ENCODE data around the gene PDIA2. TPM values are rescaled to one million over a fixed set of nuclear protein-coding genes. Genes with fewer than 3 reads are reported as not detected.
A peak's percentile ranks its signal among the peaks of the same experiment; 100 is the strongest.
"Not testable (repeated sequence)": the region's sequence is repeated elsewhere in the genome, so short reads cannot be mapped to it uniquely, and the experiment has no call there.

Gene PDIA2
- total RNA-seq, 1 donor from 2014 or later = not detected

DNA sequence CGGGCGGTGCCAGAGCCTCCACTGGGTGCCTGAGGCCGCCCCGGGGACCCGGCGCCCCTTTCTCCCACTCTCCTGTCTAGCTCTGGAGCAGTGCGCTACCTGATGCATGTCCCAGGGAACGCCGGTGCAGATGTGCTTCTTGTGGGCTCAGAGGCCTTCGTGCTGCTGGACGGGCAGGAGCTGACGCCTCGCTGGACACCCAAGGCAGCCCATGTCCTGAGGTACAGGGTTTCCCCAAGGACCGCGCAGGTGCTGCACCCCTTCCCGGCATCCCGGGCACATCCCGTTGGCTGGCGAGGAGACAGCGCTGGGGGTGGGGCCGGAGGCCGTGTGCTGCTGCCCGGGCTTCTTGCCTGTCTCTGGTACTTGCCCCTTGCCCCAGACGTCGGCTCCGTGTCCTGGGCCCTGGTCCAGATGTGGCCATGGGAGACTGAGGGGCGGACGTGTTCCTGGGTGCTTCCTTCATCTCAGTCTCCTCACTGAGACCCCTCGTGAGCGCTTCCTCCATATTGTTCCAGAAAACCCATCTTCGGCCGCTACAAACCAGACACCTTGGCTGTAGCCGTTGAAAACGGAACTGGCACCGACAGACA, 19.7 kb upstream of the PDIA2 start:
- DNase-seq (ENCODE audit: low spot score) = no peak

DNA sequence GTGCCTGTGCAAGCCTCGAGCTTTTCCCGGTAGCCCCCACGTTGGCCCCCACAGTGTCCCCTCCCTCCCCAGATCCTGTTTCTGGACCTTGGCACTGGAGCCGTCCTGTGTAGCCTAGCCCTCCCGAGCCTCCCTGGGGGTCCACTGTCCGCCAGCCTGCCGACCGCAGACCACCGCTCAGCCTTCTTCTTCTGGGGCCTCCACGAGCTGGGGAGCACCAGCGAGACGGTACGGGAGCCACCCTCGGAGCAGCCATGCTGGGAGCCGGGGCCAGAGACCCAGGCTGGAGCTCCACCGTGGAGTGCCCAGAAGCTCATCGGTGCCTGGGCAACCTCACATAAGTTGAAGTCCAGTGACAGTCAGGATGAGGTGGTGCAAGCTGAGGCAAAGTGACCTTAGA, 19.0 kb upstream of the PDIA2 start:
- no peak for DNase-seq (ENCODE audit: low spot score)

DNA sequence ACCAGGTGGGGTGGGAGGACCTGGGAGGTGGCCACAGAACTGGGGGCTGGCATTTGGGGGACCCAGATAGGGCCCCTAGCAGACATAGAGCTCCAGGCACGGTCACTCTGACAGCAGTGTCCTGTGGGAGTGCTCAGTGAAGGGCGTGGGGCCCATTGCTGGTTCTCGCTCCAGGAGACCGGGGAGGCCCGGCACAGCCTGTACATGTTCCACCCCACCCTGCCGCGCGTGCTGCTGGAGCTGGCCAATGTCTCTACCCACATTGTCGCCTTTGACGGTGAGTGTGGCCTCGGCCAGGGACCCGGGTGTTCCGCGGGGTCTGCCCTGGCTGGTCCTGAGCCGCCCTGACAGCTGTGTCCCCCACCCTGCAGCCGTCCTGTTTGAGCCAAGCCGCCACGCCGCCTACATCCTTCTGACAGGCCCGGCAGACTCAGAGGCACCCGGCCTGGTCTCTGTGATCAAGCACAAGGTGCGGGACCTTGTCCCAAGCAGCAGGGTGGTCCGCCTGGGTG, 18.5 kb upstream of the PDIA2 start:
- DNase-seq (ENCODE audit: low spot score) = no peak

DNA sequence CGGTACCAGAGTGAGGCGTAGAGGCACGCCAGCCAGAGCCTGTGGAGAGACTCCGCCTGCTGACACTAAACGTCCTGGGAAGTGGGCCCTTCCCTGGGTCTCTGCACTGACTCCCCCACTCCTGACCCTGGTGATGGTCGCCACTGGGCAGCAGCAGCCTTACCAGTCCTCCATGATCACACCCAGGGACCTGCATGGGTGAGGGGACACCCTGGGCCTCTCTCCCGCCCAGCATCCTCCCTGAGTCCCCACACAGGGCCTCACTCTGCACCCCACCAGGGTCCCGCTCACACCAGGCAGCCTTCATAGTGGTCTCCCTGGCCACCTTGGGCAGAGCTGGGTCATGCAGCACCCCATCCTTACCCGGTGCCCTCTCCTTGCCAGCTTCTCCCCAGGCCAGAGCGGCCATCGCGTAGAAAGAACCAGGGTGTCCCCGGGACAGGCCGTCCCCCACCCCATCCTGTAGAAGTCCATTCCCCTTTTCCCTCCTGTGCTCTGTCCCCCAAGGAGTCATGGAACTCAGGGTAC, 17.9 kb upstream of the PDIA2 start:
- no peak for DNase-seq (ENCODE audit: low spot score)

DNA sequence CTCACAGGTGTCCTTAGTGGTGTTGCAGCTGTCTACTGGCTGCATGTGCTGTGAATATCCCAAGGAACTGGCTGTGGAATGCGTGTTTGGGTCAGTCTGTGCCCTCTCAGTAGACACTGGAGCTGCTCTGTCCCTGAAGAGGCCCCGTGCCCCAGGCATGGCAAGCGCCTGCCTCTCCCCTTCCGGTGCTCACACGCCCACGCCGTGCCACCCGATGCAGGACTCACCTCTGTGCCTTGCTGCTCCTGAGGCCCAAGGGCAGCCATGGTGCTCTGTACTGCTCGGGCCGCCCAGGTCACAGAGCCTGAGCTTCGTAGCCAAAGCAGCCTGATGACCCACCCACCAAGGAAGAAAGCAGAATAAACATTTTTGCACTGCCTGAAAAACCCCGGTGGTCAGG, 17.3 kb upstream of the PDIA2 start:
- DNase-seq (ENCODE audit: low spot score) = no peak

DNA sequence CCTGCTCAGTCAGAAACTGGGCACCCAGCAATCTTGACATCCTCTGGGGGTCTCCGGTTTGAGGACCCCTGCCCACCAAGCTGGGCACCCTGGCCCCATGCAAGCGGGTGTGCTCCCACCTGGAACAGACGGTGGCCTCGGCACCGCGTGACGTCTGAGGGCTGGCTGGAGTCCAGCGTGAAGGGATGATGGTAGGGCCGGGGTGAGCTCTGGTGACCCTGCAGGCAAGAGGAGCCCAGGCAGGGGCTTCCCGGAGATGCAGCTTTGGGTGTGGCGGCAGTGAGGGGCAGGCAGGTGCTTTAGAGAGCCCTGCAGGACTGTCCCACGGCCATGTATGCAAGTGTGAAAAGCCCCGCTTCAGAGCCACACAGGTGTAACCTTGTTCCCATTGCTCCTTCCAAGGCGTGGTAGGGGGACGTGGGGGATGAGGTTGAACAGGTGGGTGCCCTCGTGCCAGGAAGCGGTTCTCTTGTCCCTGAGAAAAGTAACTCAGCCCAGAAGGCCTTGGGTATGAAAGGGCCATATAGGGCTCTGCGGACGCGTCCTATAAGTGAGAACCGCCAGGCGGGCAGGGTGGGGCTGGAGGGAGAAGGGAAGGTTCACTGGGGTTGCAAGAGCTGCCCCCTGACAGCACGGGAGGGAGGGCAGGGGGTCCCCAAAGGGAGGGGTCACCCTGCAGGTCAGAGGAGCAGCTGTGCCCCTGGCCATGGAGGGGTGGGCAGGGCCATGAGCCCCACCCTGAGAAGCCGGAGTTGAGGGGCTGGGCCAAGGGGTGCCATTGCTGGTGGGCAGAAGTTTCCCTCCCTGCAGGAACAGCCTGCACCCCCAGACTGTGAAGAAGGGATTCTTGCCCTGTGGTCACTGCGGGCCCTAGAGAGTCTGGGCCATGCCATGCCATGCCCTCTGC, 16.5 kb upstream of the PDIA2 start:
- no peak for DNase-seq (ENCODE audit: low spot score)

DNA sequence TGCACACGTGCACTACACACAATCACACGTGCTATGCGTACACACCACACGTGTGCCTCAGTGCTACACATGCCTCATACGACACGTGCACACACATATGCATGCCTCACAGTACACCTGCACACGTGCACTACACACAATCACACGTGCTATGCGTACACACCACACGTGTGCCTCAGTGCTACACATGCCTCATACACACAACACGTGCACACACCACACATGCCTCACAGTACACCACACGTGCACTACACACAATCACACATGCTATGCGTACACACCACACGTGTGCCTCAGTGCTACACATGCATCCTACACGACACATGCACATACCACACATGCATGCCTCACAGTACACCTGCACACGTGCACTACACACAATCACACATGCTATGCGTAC, 15.4 kb upstream of the PDIA2 start:
- DNase-seq (ENCODE audit: low spot score) = not testable (repeated sequence)

DNA sequence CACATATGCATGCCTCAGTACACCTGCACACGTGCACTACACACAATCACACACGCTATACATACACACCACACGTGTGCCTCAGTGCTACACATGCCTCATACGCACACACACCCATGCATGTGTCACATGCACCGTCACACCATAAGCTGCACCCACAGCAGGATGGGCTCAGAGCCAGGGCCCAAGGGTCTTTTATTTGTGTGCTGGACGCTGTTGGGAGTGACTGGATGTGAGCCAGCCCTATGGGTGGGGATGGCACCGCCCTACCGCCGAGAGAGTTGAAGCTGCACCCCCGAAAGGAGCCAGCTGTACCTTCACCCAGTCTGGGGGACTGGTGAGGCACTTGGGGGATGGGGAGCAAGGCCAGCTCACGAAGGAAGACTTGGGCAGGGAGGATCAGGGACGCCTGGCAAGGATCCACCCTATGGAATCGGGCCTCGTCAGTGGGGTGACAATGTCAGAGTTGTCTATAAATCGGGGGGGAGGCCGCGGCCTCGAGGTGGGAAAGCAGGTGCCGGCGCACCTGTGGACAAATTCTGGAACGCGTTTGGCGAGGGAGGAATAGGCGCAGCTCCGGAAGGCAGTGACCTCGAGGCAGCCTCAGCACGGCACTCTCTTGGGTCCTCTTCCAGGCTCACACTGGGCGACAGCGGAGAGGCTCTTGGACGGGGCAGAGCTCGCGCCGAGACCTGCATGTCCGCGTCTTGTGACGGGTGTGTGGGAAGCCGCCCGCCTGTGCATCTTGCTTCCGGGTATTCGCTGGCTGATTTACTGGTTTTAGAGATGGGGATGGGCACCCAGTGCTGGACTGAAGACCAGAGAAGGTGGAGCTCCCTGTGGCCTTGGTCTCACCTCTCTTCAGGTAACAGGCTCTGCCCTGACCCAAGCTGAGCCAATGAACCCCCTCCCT, 14.6 kb upstream of the PDIA2 start:
- no peak for DNase-seq (ENCODE audit: low spot score)

DNA sequence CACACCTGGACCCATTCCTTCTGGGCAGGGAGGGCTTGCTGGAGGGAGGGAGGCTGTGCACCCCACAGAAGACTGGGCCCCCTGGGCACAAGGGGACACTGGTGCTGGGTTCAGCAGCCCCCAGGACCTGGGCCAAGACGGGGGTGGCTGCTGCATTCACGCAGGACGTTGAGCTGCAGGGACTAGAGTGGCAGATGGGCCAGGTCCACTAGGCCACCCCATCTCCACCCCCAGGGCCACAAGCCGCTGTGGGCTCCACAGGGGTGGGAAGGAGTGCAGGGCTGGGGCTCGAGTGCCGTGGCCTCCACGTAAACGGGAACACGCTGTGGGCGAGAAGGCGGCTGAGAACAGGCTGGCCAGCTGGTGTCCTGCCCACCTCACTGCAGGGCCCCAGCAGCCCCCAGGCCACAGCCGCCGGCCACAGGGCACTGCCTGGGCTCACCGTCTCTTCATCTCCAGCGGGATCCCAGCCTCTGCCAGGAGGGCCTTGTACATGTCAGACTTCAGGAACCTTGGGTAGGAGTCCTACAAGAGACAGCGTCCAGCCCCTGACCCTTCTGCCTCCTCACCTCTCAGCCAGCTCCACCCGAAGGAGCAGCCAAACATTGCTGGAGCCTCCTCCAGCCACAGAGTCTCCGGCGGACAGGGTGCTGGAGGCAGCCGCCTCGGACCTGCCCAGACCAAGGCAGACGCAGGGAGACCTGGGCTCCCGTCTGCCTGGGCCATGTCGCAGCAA, 13.7 kb upstream of the PDIA2 start:
- DNase-seq (ENCODE audit: low spot score) = no peak

DNA sequence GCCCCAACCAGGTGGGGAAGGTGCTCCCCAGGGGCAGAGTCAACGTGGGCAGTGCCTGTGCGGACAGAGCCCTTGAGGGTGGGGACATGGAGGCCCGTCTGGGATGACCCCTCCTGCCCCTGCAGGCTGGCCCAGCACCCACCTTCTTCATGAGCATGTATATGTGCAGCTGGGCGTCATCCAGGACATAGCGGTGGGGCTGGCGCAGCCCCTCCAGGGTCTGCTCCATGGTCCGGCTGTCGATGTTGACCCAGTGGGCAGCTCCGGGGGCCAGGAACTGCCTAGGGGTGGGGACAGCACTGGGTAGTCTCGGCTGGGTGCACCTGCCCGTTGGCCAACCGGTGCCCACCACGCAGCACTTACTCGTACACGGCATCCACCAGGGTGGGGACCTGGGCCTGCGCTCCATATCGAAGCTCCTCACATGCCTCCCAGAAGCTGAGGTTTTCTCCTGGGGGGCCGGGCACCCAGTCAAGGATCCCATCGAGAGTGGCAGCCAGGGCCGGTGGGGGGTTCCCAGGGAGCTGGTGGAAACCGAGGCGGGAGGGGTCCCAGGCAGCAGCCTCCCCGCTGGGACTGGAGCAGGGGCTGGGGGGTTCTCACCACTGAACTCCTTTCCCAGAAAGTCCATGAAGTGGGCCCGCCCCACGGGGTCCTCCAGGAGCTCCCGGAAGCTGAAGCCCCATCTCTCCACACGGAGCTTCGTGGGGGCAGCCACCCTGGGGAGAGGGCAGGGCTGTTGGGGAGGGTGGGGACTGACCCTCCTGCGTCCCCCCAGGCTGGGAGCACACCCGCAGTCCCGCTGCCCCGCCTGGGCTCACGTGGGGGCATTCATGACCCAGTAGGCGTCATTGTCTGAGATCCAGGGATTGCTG, 12.3 kb upstream of the PDIA2 start:
- no peak for DNase-seq (ENCODE audit: low spot score)

DNA sequence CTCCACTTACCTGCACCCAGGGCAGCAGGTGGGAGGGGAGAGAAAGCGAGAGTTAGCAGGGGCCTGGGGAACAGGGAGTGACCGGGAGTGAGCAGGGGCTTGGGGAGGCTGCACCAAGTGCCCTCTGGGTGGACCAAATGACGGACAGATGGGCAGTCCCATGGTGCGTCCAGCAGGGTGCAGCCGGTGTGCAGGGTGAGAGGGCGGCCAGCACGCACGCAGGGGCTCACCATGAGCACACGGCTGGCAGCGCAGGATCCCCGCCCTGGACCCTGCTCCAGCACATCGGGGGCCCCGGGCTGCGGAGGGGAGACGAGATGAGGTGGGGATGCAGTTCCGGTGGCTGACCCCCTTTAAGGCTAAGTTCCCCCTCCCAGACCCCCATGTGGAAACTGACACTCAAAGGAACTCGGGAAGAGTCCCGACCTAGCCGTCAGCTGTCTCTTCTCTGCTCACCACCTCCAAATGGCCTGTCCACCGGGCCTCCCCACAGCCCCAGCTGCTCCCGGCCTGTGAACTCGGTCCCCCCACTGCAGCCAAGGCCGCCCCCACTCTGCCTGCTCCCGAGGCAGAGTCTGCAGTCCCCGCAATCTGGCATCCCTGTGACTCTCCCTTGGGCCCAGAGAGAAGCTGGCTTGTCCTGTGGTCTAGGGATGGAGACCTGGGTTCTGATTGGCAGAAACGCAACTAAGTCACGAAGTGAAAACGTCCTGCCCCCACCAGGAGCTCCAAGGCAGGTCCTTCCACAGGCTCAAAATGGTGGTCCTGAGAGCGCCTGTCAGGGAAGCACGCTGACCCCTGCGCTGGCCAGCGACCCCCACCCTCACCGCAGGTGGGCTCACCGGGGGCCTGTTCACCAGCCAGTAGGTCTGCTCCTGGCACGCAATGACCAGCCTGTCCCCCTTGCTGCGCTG, 10.1 kb upstream of the PDIA2 start:
- DNase-seq (ENCODE audit: low spot score) = no peak

DNA sequence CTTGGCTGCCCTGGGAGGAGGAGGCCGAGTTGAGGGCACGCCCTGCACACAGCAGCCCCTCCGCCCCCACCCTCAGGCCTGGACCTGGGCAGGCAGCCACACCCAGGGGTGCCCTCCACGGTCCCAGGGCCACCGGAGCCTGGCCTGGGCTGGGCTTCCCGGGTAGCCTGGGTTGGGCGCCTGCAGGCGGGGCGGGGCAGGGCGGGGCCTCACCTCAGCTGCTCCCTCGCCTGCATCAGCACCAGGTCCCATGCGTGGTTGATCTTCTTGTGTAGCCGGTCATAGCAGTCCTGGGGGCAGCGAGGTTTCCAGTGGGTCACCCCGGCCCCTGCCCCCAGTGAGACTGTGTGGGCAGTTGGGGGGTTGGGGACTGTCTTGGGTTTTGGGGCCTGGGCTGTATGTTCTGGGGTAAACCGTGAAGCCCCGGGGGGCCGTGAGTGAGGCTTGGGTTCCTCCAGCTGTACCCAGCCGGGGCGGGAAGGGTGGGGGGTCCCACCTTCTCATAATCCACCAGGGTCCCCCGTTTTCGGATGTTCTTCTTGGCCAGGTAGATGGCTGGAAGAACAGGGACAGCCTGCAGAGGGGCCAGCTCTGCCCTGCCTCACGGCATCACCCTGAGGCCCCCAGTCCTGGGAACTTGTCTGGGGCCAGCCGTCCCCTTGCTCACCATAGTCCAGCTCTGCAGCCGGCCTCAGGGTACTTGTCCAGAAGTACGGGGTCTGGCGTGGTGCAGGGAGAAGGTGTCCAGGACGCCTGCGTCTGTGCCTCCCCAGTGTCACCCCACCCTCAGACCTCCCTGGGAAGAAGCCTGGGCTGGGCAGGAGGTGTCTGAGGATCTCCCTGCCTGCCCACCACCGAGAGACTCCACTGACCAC, 9.2 kb upstream of the PDIA2 start:
- DNase-seq (ENCODE audit: low spot score) = no peak

DNA sequence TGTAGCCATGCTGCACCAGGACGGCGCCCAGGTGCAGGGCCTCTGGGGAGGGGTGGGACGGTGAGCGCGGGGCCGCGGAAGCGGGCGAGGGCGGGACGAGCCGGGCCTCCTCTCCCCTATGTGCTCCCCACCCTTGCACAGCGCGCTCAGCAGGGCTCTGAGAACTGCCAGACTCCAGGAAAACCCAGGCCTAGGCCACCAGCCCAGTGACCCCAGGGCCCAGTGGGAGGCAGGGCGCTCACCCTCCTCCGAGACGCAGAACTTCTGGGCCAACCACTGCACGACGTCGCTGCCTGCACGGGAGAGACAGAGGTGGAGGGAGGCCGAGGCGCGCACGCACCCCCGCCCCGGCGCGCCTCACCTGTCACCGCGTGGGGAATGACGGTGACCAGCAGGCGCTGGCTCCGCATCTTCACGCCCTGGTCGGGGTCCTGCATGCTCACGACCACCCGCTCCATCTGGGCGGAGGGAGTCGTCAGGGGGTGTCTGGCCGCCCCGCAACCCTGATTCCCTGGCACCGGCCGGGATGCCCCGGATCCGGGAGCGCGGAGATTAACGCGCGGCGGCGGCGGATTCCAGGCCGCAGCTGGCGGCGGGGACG, 7.8 kb upstream of the PDIA2 start:
- no peak for DNase-seq (ENCODE audit: low spot score)

DNA sequence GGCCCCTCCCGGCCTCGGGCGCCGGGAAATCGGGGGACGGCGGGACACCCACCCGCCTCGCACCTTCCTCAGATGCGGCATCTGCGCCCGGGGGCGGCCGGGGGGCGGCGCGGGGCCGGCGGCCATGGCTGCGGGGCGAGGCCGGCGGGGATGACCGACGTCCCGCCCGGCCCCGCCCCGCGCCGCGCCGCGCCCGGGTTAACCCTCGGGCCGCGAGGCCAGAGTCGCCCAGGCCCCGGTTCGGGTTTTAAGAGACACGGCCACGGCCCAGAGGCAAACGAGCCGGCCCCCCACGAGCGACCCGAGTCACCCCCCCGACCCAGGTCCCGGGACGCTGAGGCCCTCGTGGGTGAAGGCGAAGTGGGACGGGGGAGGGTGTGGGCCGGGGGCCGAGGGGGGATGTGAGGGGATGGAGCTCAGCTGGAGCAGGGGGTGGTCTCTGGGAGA, 7.2 kb upstream of the PDIA2 start, which contains the start of gene RGS11:
RGS11 (minus strand) TSS at position 159 of the 447 bp plus-strand sequence; CDS start at position 126, 33 bp downstream.
- DNase-seq (ENCODE audit: low spot score) = no peak

DNA sequence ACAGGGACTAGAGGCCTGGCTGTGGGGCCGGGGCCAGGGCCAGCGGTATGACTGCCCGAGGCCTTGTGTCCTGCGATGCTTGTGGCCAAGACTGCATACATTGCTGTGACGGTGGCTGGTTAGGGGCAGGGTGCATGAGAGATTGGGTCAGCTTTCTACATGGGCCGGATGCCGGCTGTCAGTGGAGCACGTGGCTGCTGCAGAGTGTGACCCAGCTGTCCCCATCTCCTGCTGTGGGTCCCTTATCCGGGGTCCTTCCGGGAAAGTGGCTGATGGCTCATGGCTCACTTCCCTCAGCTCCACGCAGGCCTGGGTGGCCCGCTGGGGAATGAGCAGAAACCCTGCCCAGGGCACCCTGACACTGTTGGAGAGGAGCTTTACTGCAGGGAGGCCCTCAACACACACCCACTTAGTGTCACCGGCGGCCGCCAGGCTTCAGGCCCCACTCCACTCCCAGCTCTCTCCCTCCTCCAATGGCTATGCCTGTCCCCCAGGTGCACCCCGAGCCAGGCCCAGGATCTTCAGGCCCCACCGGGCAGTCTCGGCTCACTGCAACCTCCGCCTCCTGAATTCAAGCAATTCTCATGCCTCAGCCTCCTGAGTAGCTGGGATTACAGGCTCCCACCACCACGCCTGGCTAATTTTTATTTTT, 6.4 kb upstream of the PDIA2 start:
- DNase-seq (ENCODE audit: low spot score) = no peak

DNA sequence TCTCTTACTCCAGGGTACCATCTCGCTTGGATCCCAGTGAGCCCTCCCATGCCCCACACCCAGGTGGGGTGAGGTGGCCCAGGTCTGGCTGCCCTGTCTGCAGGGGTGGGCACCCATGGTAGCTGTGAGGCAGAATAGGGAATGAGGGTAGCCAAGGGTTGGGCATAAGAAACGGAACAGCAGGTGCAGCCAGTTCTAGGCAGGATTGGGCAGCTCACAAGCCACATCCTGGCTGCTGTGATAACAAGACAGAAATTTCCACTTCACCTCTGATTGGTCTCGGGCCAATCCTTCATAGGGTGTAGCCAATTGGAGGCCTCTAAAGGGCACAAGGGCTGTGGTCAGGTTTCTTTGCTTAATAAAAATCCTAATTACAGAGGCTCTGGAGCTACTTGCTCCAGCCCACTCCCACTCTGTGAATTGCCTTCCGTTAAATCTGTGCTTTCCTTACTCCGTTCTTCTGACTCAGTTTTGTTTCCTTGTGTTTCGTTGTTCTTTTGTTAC, 4.0 kb upstream of the PDIA2 start:
- DNase-seq (ENCODE audit: low spot score) = peak; percentile 66

DNA sequence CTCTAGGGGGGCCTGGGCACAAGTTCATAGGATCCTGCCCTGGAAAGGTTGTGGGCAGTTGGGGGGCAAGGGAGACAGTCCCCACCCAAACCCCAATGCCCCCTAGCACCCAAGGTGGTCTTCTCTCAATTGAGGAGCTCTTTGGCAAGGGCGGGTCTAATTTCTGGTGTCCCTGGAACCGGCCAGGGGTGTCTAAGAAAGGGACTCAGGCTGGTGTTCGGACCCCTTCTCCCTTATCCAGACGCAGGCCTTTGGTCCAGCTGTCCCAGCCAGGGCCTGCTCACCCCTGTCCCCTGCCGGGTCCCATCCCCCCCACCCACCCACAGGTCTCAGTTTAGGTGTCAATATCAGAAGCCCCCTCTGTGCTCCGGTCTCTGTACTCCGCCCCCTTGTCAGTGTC, 3.4 kb upstream of the PDIA2 start:
- no peak for DNase-seq (ENCODE audit: low spot score)

Measured in ureter (tissue), 1 donor.